ENCODE measurements around the gene MAML3. TPM values are rescaled to one million over a fixed set of nuclear protein-coding genes. Genes with fewer than 3 reads are reported as not detected.

Gene MAML3
- polyA plus RNA-seq, 5 donors, result 13.3 to 19.2 (median 16.8) TPM

GRCh38 chr4:139901531-139902320 is 252.3 kb downstream of the MAML3 start:
- no peak for DNase-seq

GRCh38 chr4:139900964-139901376 is 253.0 kb downstream of the MAML3 start:
- no peak for DNase-seq

GRCh38 chr4:139899346-139899745 is 254.6 kb downstream of the MAML3 start:
- DNase-seq, result no peak

- DNase-seq, result no peak
Measured at GRCh38 chr4:139898293-139898692, 255.7 kb downstream of the MAML3 start.

- DNase-seq, result no peak
Measured at GRCh38 chr4:139896091-139896604, 257.8 kb downstream of the MAML3 start.

GRCh38 chr4:139893801-139894200 is 260.2 kb downstream of the MAML3 start:
- no peak for DNase-seq

GRCh38 chr4:139892973-139893736 is 260.8 kb downstream of the MAML3 start:
- no peak for DNase-seq

GRCh38 chr4:139890816-139891215 is 263.2 kb downstream of the MAML3 start:
- DNase-seq, result no peak

GRCh38 chr4:139889901-139890300 is 264.1 kb downstream of the MAML3 start:
- no peak for DNase-seq

- DNase-seq, result no peak
Measured at GRCh38 chr4:139889264-139889663, 264.7 kb downstream of the MAML3 start.

GRCh38 chr4:139887962-139888735 is 265.8 kb downstream of the MAML3 start:
- DNase-seq, result no peak

- DNase-seq, result no peak
Measured at GRCh38 chr4:139887376-139887802, 266.6 kb downstream of the MAML3 start.

- no peak for DNase-seq
Measured at GRCh38 chr4:139886798-139887197, 267.2 kb downstream of the MAML3 start.

GRCh38 chr4:139884438-139884837 is 269.5 kb downstream of the MAML3 start:
- DNase-seq, result no peak

GRCh38 chr4:139880841-139881240 is 273.1 kb downstream of the MAML3 start:
- no peak for DNase-seq

GRCh38 chr4:139878050-139878449 is 275.9 kb downstream of the MAML3 start:
- DNase-seq, result no peak

GRCh38 chr4:139876337-139876941 is 277.5 kb downstream of the MAML3 start:
- no peak for DNase-seq

GRCh38 chr4:139875411-139875825 is 278.6 kb downstream of the MAML3 start:
- no peak for DNase-seq

GRCh38 chr4:139873111-139873860 is 280.7 kb downstream of the MAML3 start:
- DNase-seq, result no peak

- DNase-seq, result no peak
Measured at GRCh38 chr4:139872274-139872673, 281.7 kb downstream of the MAML3 start.

GRCh38 chr4:139869810-139870209 is 284.2 kb downstream of the MAML3 start:
- DNase-seq, result no peak

Data from right lung (tissue), 5 donors.